ENCODE results near the gene CTSG. TPM values are rescaled to one million over a fixed set of nuclear protein-coding genes. Genes with fewer than 3 reads are reported as not detected.
"Not testable (repeated sequence)": the region's sequence is repeated elsewhere in the genome, so short reads cannot be mapped to it uniquely, and the experiment has no call there.

CTSG gene
- total RNA-seq, 4 donors from 2014 or later, result 0.82 TPM; not detected in 3

DNA sequence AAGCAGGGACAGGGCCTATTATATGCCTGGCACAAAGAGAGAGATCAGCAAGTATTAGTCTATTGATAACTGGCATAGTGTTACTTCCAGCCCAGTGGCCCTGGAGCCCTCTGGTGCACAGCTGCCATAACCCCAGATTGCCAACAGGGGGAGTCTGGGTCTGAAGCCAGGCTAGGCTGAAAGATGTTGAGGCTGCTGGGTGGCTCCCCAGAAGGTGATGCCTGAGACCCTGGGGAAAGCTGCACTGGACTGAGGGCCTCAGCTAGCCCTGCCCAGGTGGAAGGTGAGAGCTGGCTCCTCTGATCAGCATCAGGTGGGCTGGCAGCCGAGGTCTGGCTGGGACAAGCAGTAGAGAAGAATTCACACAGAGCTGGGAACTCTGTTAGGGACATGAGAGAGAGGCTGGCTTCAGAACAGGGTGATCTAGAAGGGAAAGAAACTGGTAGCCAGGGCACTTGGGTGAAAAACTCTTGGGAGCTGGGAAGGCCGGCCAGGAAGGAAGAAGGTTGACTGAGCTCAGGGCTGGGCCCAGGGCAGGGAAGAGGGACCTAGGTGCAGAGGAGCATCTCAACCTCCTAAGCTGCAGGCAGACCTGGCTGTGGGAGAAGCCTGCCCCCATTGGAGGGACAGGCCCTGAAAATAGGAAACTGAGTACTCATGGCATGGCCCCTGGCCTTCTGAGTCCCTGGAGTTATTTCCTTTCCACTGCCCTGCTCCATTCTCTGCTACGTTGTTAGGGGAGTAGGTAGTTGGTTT is 29.6 kb upstream of the CTSG start:
- peak; percentile 40 for DNase-seq
- no peak overlapping the region for H3K4me3 ChIP-seq
- H3K27me3 ChIP-seq, result no peaks in the 10 kb centered on the region
- intact Hi-C loops (cut with DNase I; ENCODE audit: low total_unique reads) (no loop called here), in situ Hi-C loops (cut with MboI; ENCODE audit: low pct_ligation_motif_present in 1 of 4, low pct_unique_long_range_greater_than_20kb in 1 of 4, low sequenced_read_pairs in 3 of 4) (no loop called here)
- no peaks in the 10 kb centered on the region for H3K9me3 ChIP-seq
- no peak overlapping the region for H3K27ac ChIP-seq
- no peaks in the 10 kb centered on the region for H3K4me1 ChIP-seq
- TF ChIP-seq CTCF (IDR thresholded peaks at IDR 0.05), result peak; percentile 52 to 69 (median 64)
- TF ChIP-seq POLR2A (IDR thresholded peaks at IDR 0.05), result no peak
- H3K36me3 ChIP-seq, result no peaks in the 10 kb centered on the region
- WGBS, 2 donors (ENCODE audit: low coverage in 1 of 2), result 59 to 80% methylated on average over 2 to 3 of the region's 3 CpGs

DNA sequence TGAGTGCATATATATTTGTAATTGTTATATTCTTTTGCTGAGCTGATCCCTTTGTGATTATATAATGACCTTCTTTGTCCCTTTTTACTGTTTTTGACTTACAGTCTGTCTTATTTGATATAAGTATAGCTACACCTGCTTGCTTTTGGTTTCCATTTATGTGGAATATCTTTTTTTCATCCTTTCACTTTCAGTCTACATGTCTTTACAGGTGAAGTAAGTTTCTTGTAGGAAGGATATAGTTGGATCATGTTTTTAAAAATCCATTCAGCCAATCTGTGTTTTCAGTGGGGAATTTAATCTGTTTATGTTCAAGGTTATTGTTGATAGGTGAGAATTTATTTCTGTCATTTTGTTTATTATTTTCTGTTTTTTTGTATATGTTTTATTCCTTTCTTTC is 21.4 kb upstream of the CTSG start:
- no peak overlapping the region for H3K4me3 ChIP-seq
- in situ Hi-C loops (cut with MboI; ENCODE audit: low pct_ligation_motif_present in 1 of 4, low pct_unique_long_range_greater_than_20kb in 1 of 4, low sequenced_read_pairs in 3 of 4) (no loop called here), intact Hi-C loops (cut with DNase I; ENCODE audit: low total_unique reads) (no loop called here)
- peaks cover 5% of the 10 kb centered on the region in 2 donors for H3K9me3 ChIP-seq
- no peaks in the 10 kb centered on the region for H3K4me1 ChIP-seq
- no peak overlapping the region for H3K27ac ChIP-seq
- no peak for TF ChIP-seq EP300 (IDR thresholded peaks at IDR 0.05; ENCODE audit: low read depth)
- no peak for TF ChIP-seq CTCF (IDR thresholded peaks at IDR 0.05)
- TF ChIP-seq POLR2AphosphoS5 (IDR thresholded peaks at IDR 0.05), result no peak
- no peak for TF ChIP-seq POLR2A (IDR thresholded peaks at IDR 0.05)
- H3K36me3 ChIP-seq, result no peaks in the 10 kb centered on the region
- H3K27me3 ChIP-seq, result no peaks in the 10 kb centered on the region
- DNase-seq, result no peak

DNA sequence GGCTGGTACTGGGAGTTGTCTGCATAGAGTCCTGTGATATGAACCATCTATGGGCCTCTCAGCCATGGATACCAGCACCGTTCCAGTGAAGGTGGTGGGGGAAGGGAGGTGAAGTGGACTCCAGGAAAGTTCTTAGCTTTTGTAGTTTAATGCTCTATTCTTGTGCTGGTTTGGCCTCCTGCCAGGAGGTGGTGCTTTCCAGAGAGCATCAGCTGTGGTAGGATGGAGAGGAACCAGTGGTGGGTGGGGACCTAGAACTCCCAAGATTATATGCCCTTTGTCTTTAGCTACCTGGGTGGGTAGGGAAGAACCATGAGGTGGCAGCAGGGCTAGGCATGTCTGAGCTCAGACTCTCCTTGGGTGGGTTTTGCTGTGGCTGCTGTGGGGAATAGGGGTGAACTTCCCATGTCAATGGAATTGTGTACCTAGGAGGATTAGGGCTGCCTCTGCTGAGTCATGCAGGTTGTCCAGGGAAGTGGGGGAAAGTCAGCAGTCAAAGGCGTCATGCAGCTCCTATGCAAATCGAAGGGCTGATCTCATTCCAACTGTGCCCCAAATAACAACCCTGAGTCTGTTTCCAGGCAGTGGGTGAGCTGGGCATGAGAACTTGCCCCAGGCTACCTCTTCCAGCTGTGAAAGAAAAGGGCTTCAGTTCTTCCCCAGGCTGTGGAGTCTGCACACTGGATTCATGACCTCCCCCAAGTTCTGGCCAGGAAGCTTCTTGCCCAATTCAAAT is 19.2 kb upstream of the CTSG start:
- Histone ChIP-seq H3K9me3 (peaks cover 5% of the 10 kb centered on the region in 2 donors), H3K27me3 (no peaks in the 10 kb centered on the region), H3K4me3 (no peak overlapping the region), H3K4me1 (no peaks in the 10 kb centered on the region), H3K36me3 (no peaks in the 10 kb centered on the region), H3K27ac (no peak overlapping the region)
- WGBS, 2 donors (ENCODE audit: low coverage in 1 of 2), result 50 to 73% methylated on average over 1 to 3 of the region's 3 CpGs
- in situ Hi-C loops (cut with MboI; ENCODE audit: low pct_ligation_motif_present in 1 of 4, low pct_unique_long_range_greater_than_20kb in 1 of 4, low sequenced_read_pairs in 3 of 4) (no loop called here), intact Hi-C loops (cut with DNase I; ENCODE audit: low total_unique reads) (no loop called here)
- TF ChIP-seq CTCF (IDR thresholded peaks at IDR 0.05) (no peak), POLR2AphosphoS5 (IDR thresholded peaks at IDR 0.05) (no peak), EP300 (IDR thresholded peaks at IDR 0.05; ENCODE audit: low read depth) (no peak), POLR2A (IDR thresholded peaks at IDR 0.05) (no peak)
- DNase-seq, result no peak

- H3K36me3 ChIP-seq; DNase-seq; intact Hi-C loops (cut with DNase I; ENCODE audit: low total_unique reads); H3K4me1 ChIP-seq; H3K27ac ChIP-seq; H3K9me3 ChIP-seq; H3K27me3 ChIP-seq; in situ Hi-C loops (cut with MboI; ENCODE audit: low pct_ligation_motif_present in 1 of 4, low pct_unique_long_range_greater_than_20kb in 1 of 4, low sequenced_read_pairs in 3 of 4); H3K4me3 ChIP-seq: not testable (repeated sequence)
- 75 to 77% methylated on average over 2 of the region's 2 CpGs for WGBS, 2 donors (ENCODE audit: low coverage in 1 of 2)
Measured at GRCh38 chr14:24591004-24591403, 15.0 kb upstream of the CTSG start.

DNA sequence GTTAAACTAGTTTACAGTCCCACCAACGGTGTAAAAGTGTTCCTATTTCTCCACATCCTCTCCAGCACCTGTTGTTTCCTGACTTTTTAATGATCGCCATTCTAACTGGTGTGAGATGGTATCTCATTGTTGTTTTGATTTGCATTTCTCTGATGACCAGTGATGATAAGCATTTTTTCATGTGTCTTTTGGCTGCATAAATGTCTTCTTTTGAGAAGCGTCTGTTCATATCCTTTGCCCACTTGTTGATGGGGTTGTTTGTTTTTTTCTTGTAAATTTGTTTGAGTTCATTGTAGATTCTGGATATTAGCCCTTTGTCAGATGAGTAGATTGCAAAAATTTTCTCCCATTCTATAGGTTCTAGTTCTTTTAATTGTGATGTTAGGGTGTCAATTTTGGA is 8.4 kb upstream of the CTSG start:
- 56 to 100% methylated on average over 1 to 3 of the region's 3 CpGs for WGBS, 2 donors (ENCODE audit: low coverage in 1 of 2)
- DNase-seq; H3K27ac ChIP-seq; H3K36me3 ChIP-seq; H3K4me1 ChIP-seq; intact Hi-C loops (cut with DNase I; ENCODE audit: low total_unique reads); H3K4me3 ChIP-seq; H3K27me3 ChIP-seq; in situ Hi-C loops (cut with MboI; ENCODE audit: low pct_ligation_motif_present in 1 of 4, low pct_unique_long_range_greater_than_20kb in 1 of 4, low sequenced_read_pairs in 3 of 4); H3K9me3 ChIP-seq: not testable (repeated sequence)

Measured in transverse colon (tissue), 4 donors.